Transverse colon (tissue), 3 donors: ENCODE results near the gene ADAM10.

Experiments used
- EP300 ChIP-seq: sonication (generic); formaldehyde crosslinking; IDR thresholded peaks from one replicate; pipeline ENCODE4 v1.6.1; 2017; ENCODE audit warnings: antibody characterized with exemption, low read depth
- POLR2A ChIP-seq: fragments of 450-650 bp; IDR thresholded peaks from one replicate; pipeline ENCODE4 v1.6.1; 2016; ENCODE audit warnings: antibody characterized with exemption, mild to moderate bottlenecking, moderate library complexity
- TF ChIP-seq, protein P1 (sequence below), 5 experiments: fragments of 200-600 bp in 3 of 5; fragments of 450-650 bp in 2 of 5; sonication (generic) in 3 of 5; IDR thresholded peaks; 1 replicate in 2 of 5; 2 replicates in 3 of 5; pipeline ENCODE4 v1.5.1; 2016 to 2017; ENCODE audit warnings: antibody characterized with exemption in 5 of 5, inconsistent platforms in 3 of 5, mild to moderate bottlenecking in 2 of 5, moderate library complexity in 1 of 5

DNA sequence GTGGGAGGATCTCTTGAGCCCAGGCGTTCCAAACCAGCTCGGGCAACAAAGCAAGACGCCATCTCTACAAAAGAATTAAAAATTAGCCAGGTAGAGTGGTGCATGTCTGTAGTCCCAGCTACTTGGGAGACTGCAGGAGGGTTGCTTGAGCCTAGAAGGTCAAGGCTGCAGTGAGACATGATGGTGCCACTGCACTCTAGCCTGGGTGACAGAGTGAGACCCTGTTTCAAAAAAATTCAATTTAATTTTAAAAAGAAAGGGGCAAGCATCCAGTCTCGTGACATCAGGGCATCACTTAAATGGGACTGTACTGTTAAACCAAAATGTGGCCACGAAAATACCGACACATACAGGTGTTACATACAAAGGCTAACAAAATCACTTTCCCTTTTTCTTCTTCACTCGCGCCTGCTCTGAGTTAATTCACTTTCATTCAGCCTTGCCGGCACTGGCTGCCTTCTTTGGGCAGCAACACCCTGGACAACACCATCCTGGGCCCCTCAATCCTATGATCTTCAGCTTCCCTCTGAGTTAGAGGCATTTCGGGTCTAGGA, 196.1 kb downstream of the ADAM10 start:
- TF ChIP-seq, protein P1, sequence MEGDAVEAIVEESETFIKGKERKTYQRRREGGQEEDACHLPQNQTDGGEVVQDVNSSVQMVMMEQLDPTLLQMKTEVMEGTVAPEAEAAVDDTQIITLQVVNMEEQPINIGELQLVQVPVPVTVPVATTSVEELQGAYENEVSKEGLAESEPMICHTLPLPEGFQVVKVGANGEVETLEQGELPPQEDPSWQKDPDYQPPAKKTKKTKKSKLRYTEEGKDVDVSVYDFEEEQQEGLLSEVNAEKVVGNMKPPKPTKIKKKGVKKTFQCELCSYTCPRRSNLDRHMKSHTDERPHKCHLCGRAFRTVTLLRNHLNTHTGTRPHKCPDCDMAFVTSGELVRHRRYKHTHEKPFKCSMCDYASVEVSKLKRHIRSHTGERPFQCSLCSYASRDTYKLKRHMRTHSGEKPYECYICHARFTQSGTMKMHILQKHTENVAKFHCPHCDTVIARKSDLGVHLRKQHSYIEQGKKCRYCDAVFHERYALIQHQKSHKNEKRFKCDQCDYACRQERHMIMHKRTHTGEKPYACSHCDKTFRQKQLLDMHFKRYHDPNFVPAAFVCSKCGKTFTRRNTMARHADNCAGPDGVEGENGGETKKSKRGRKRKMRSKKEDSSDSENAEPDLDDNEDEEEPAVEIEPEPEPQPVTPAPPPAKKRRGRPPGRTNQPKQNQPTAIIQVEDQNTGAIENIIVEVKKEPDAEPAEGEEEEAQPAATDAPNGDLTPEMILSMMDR (IDR thresholded peaks at IDR 0.05): no peak
- TF ChIP-seq POLR2A: no peak
- no peak for TF ChIP-seq EP300
